Fibroblast of lung (primary cell): Measurements from ENCODE around the gene UMAD1.

Experiments used
- EZH2 ChIP-seq: IDR thresholded peaks from 2 replicates; pipeline ENCODE4 v1.5.1; 2012; ENCODE audit warnings: low read length, control low read depth, mild to moderate bottlenecking; ENCODE audit errors: missing control alignments
- TF ChIP-seq, protein P1 (sequence below), 2 donors: IDR thresholded peaks in 1 of 2; conservative IDR thresholded peaks in 1 of 2; 1 replicate in 1 of 2; 2 replicates in 1 of 2; pipeline ENCODE4 v1.5.1; 2011 to 2012; ENCODE audit warnings: low read length in 2 of 2, control low read depth in 1 of 2, inconsistent platforms in 1 of 2, low read depth in 1 of 2, mild to moderate bottlenecking in 1 of 2

- TF ChIP-seq, protein P1, sequence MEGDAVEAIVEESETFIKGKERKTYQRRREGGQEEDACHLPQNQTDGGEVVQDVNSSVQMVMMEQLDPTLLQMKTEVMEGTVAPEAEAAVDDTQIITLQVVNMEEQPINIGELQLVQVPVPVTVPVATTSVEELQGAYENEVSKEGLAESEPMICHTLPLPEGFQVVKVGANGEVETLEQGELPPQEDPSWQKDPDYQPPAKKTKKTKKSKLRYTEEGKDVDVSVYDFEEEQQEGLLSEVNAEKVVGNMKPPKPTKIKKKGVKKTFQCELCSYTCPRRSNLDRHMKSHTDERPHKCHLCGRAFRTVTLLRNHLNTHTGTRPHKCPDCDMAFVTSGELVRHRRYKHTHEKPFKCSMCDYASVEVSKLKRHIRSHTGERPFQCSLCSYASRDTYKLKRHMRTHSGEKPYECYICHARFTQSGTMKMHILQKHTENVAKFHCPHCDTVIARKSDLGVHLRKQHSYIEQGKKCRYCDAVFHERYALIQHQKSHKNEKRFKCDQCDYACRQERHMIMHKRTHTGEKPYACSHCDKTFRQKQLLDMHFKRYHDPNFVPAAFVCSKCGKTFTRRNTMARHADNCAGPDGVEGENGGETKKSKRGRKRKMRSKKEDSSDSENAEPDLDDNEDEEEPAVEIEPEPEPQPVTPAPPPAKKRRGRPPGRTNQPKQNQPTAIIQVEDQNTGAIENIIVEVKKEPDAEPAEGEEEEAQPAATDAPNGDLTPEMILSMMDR (conservative IDR thresholded peaks at IDR 0.05 in 1 of 2, IDR thresholded peaks at IDR 0.05 in 1 of 2; ENCODE audit: low read depth in 1 of 2, low read length in 2 of 2), result no peak
- TF ChIP-seq EZH2, result no peak
Observed at GRCh38 chr7:7688956-7689355, 48.4 kb downstream of the UMAD1 start.
